ENCODE data around the gene MBOAT7. TPM values are rescaled to one million over a fixed set of nuclear protein-coding genes. Genes with fewer than 3 reads are reported as not detected.

Gene MBOAT7
- total RNA-seq, 2 experiments from 2014 or later, result 18.1 to 25.0 TPM

DNA sequence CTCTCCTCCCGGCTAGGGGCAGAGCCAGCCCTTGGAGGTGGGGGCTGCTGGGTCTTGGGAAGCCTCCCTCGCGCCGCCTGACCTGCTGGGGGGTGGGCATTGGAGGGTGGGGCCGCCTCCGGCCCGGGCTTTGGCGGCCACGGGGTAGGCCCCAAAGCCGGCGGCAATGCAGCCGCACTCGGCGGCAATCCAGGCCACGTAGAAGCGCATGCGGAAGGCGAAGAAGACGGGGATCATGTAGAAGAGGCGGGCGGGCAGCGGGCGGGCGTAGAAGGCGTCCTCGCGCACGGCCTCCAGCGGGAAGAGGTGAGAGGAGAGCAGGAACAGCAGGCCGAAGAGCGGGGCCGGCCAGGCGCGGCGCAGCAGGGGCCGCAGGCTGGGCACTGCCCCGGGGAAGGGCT lies 8.7 kb downstream of the MBOAT7 start:
- POLR2A ChIA-PET, result no interaction called here
- no peak overlapping the region for H3K27ac ChIP-seq (ENCODE audit: low read depth, low read length, poor library complexity, severe bottlenecking)
- no peak for DNase-seq (ENCODE audit: low spot score)
- no peaks in the 10 kb centered on the region for H3K9me2 ChIP-seq (ENCODE audit: insufficient read depth, low read length)
- H3K36me3 ChIP-seq (ENCODE audit: insufficient read depth, low read length), result peaks cover 6% of the 10 kb centered on the region; the same call in 1 of the 2 replicates
- no peak overlapping the region for H3K4me2 ChIP-seq (ENCODE audit: low read length)
- intact Hi-C loops (cut with micrococcal nuclease; ENCODE audit: unreplicated experiment), result no loop called here
- no TSS peak for BruUV-seq (replicated peaks)
- H3K4me1 ChIP-seq (ENCODE audit: insufficient read depth, low read length, poor library complexity, severe bottlenecking), result peaks cover 10% of the 10 kb centered on the region
- CTCF ChIA-PET (ENCODE audit: unreplicated experiment), result no interaction called here
- TF ChIP-seq CTCF (conservative IDR thresholded peaks at IDR 0.05; ENCODE audit: low read length) (no peak), EZH2phosphoT487 (IDR thresholded peaks at IDR 0.05; ENCODE audit: borderline replicate concordance, low read depth, low read length) (no peak)
- H3K9me3 ChIP-seq (ENCODE audit: low read length), result no peaks in the 10 kb centered on the region
- H4K20me1 ChIP-seq (ENCODE audit: insufficient read depth, low read length), result no peaks in the 10 kb centered on the region
- no peak overlapping the region for H2AFZ ChIP-seq (ENCODE audit: low read length)
- H3K79me2 ChIP-seq (ENCODE audit: insufficient read depth, low read depth, low read length), result no peaks in the 10 kb centered on the region
- no peak overlapping the region for H3K4me3 ChIP-seq (ENCODE audit: low read depth, low read length, poor library complexity, severe bottlenecking)

DNA sequence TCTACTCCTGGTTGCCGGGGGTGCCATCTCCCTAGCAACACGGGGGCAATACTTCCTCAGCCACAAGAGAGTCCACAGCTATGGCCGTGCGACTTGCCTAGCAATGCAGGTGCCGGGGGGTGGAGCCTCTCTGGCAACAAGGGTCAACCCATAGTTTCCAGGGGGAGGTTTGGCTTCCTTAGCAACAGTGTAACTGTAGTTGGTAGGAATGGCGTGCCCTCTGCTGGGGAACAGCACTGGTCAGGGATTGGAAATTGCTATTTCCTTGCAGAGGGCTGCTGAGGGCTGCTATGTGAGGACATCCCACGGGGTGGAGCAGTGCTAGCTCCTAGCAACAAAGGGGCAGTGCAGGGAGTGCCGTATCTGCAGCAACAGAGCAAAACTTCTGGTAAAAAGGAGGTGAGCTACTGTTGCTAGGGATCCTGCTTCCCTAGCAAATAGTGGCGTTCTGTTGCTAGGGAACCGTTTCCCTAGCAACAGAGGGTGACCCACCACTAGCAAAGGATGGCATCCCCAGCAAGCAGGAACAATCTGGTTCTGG lies 9.4 kb downstream of the MBOAT7 start:
- ChIA-PET CTCF (ENCODE audit: unreplicated experiment) (no interaction called here), POLR2A (no interaction called here)
- Histone ChIP-seq H3K4me1 (ENCODE audit: insufficient read depth, low read length, poor library complexity, severe bottlenecking) (peaks cover 10% of the 10 kb centered on the region), H3K27ac (ENCODE audit: low read depth, low read length, poor library complexity, severe bottlenecking) (no peak overlapping the region), H2AFZ (ENCODE audit: low read length) (no peak overlapping the region), H3K4me3 (ENCODE audit: low read depth, low read length, poor library complexity, severe bottlenecking) (no peak overlapping the region), H3K9me2 (ENCODE audit: insufficient read depth, low read length) (no peaks in the 10 kb centered on the region), H3K9me3 (ENCODE audit: low read length) (no peaks in the 10 kb centered on the region), H4K20me1 (ENCODE audit: insufficient read depth, low read length) (no peaks in the 10 kb centered on the region), H3K79me2 (ENCODE audit: insufficient read depth, low read depth, low read length) (no peaks in the 10 kb centered on the region), H3K36me3 (ENCODE audit: insufficient read depth, low read length) (peaks cover 6% of the 10 kb centered on the region; the same call in 1 of the 2 replicates), H3K4me2 (ENCODE audit: low read length) (peak overlapping the region; percentile 6; the same call in 1 of the 2 replicates)
- BruUV-seq (replicated peaks), result no TSS peak
- peak; percentile 75 for DNase-seq (ENCODE audit: low spot score)
- intact Hi-C loops (cut with micrococcal nuclease; ENCODE audit: unreplicated experiment), result no loop called here
- no peak for TF ChIP-seq EZH2phosphoT487 (IDR thresholded peaks at IDR 0.05; ENCODE audit: borderline replicate concordance, low read depth, low read length)
- TF ChIP-seq CTCF (conservative IDR thresholded peaks at IDR 0.05; ENCODE audit: low read length), result peak; percentile 78

- Histone ChIP-seq H3K4me1 (ENCODE audit: insufficient read depth, low read length, poor library complexity, severe bottlenecking) (peaks cover 10% of the 10 kb centered on the region), H3K9me3 (ENCODE audit: low read length) (no peaks in the 10 kb centered on the region), H2AFZ (ENCODE audit: low read length) (no peak overlapping the region), H3K4me2 (ENCODE audit: low read length) (no peak overlapping the region; the same call in 1 of the 2 replicates), H3K4me3 (ENCODE audit: low read depth, low read length, poor library complexity, severe bottlenecking) (no peak overlapping the region), H3K9me2 (ENCODE audit: insufficient read depth, low read length) (no peaks in the 10 kb centered on the region), H3K36me3 (ENCODE audit: insufficient read depth, low read length) (peaks cover 6% of the 10 kb centered on the region; the same call in 1 of the 2 replicates), H3K27ac (ENCODE audit: low read depth, low read length, poor library complexity, severe bottlenecking) (no peak overlapping the region), H4K20me1 (ENCODE audit: insufficient read depth, low read length) (no peaks in the 10 kb centered on the region), H3K79me2 (ENCODE audit: insufficient read depth, low read depth, low read length) (no peaks in the 10 kb centered on the region)
- CTCF ChIA-PET (ENCODE audit: unreplicated experiment), result no interaction called here
- no TSS peak for BruUV-seq (replicated peaks)
- no peak for DNase-seq (ENCODE audit: low spot score)
- POLR2A ChIA-PET, result no interaction called here
- intact Hi-C loops (cut with micrococcal nuclease; ENCODE audit: unreplicated experiment), result no loop called here
- no peak for TF ChIP-seq EZH2phosphoT487 (IDR thresholded peaks at IDR 0.05; ENCODE audit: borderline replicate concordance, low read depth, low read length)
- no peak for TF ChIP-seq CTCF (conservative IDR thresholded peaks at IDR 0.05; ENCODE audit: low read length)
Observed at GRCh38 chr19:54179262-54179852, 10.0 kb downstream of the MBOAT7 start.
